H9 (cell line): ENCODE data around the gene CLUH. TPM values are rescaled to one million over a fixed set of nuclear protein-coding genes. Genes with fewer than 3 reads are reported as not detected.

ENCODE experiments used
- DNase-seq: peaks from one replicate; pipeline ENCODE4 v3.0.0-alpha.2; 2017
- H2AFZ ChIP-seq: one replicate; pipeline ENCODE4 v1.6.1; 2013; ENCODE audit warnings: mild to moderate bottlenecking, low read length, control low read depth, moderate library complexity
- H2AK5ac ChIP-seq: 2 replicates; pipeline ENCODE4 v1.6.1; 2013; ENCODE audit warnings: low read length, control low read depth, mixed read lengths; ENCODE audit not compliant: insufficient read length
- H2BK120ac ChIP-seq: one replicate; pipeline ENCODE4 v1.6.1; 2013; ENCODE audit warnings: low read depth, mild to moderate bottlenecking, low read length, control low read depth, inconsistent platforms; ENCODE audit not compliant: poor library complexity, severe bottlenecking
- H2BK12ac ChIP-seq: 2 replicates; pipeline ENCODE4 v1.6.1; 2013; ENCODE audit warnings: low read length, control low read depth, mixed read lengths, low read depth; ENCODE audit not compliant: insufficient read length
- H2BK15ac ChIP-seq: 2 replicates; pipeline ENCODE4 v1.6.1; 2013; ENCODE audit warnings: low read depth, low read length, control low read depth
- H2BK20ac ChIP-seq: one replicate; pipeline ENCODE4 v1.6.1; 2013; ENCODE audit warnings: low read depth, mild to moderate bottlenecking, low read length, control low read depth, inconsistent platforms; ENCODE audit not compliant: poor library complexity, severe bottlenecking
- H2BK5ac ChIP-seq: 2 replicates; pipeline ENCODE4 v1.6.1; 2013; ENCODE audit warnings: low read length, control low read depth, mixed read lengths; ENCODE audit not compliant: insufficient read length
- H3K14ac ChIP-seq: 2 replicates; pipeline ENCODE4 v1.6.1; 2013; ENCODE audit warnings: low read length, control low read depth; ENCODE audit not compliant: insufficient read depth
- H3K18ac ChIP-seq: 2 replicates; pipeline ENCODE4 v1.6.1; 2013; ENCODE audit warnings: low read depth, mild to moderate bottlenecking, mixed read lengths, low read length, control low read depth; ENCODE audit not compliant: insufficient read length
- H3K23ac ChIP-seq: 2 replicates; pipeline ENCODE4 v1.6.1; 2013; ENCODE audit warnings: low read length, control low read depth, mixed read lengths, low read depth; ENCODE audit not compliant: insufficient read length
- H3K23me2 ChIP-seq: 2 replicates; pipeline ENCODE4 v1.6.1; 2013; ENCODE audit warnings: low read depth, mild to moderate bottlenecking, mixed read lengths, low read length, control low read depth; ENCODE audit not compliant: insufficient read length, poor library complexity, severe bottlenecking
- H3K27ac ChIP-seq: 2 replicates; pipeline ENCODE4 v1.5.1; 2013; ENCODE audit warnings: low read length, control low read depth, mixed read lengths, low read depth; ENCODE audit not compliant: insufficient read length
- H3K27me3 ChIP-seq: 2 replicates; pipeline ENCODE4 v1.6.1; 2013; ENCODE audit warnings: low read length, control low read depth, inconsistent platforms; ENCODE audit not compliant: insufficient read depth
- H3K4ac ChIP-seq: 2 replicates; pipeline ENCODE4 v1.6.1; 2013; ENCODE audit warnings: low read depth, mild to moderate bottlenecking, control low read depth, inconsistent platforms, low read length, moderate library complexity
- H3K4me1 ChIP-seq: 2 replicates; pipeline ENCODE4 v1.6.1; 2013; ENCODE audit warnings: low read length, control low read depth, inconsistent platforms; ENCODE audit not compliant: insufficient read depth
- H3K4me2 ChIP-seq: 2 replicates; pipeline ENCODE4 v1.6.1; 2013; ENCODE audit warnings: low read length, control low read depth, mixed read lengths; ENCODE audit not compliant: insufficient read length, insufficient read depth
- H3K56ac ChIP-seq: 2 replicates; pipeline ENCODE4 v1.6.1; 2013; ENCODE audit warnings: low read depth, mild to moderate bottlenecking, mixed read lengths, low read length, control low read depth; ENCODE audit not compliant: insufficient read length
- H3K79me1 ChIP-seq: 2 replicates; pipeline ENCODE4 v1.6.1; 2013; ENCODE audit warnings: low read depth, mild to moderate bottlenecking, moderate library complexity, low read length, control low read depth, inconsistent platforms; ENCODE audit not compliant: insufficient read depth, poor library complexity, severe bottlenecking
- H3K79me2 ChIP-seq: 2 replicates; pipeline ENCODE4 v1.6.1; 2013; ENCODE audit warnings: low read length, control low read depth, inconsistent platforms; ENCODE audit not compliant: insufficient read depth
- H3K9ac ChIP-seq: 2 replicates; pipeline ENCODE4 v1.6.1; 2013; ENCODE audit warnings: low read length, control low read depth, mixed read lengths; ENCODE audit not compliant: insufficient read length; ENCODE audit errors: extremely low read depth
- H3K9me3 ChIP-seq: one replicate; pipeline ENCODE4 v1.6.1; 2013; ENCODE audit warnings: low read depth, low read length, inconsistent platforms; ENCODE audit not compliant: control insufficient read depth
- H3T11ph ChIP-seq: one replicate; pipeline ENCODE4 v1.6.1; 2013; ENCODE audit warnings: mild to moderate bottlenecking, low read length, control low read depth, inconsistent platforms
- H4K20me1 ChIP-seq: one replicate; pipeline ENCODE4 v1.6.1; 2013; ENCODE audit not compliant: control insufficient read depth, insufficient read length, insufficient read depth
- H4K5ac ChIP-seq: 2 replicates; pipeline ENCODE4 v1.6.1; 2013; ENCODE audit warnings: low read depth, mild to moderate bottlenecking, mixed read lengths, low read length, control low read depth; ENCODE audit not compliant: insufficient read length
- H4K8ac ChIP-seq: replicated peaks from 2 replicates; pipeline ENCODE4 v1.6.1; 2013; ENCODE audit warnings: low read length, control low read depth, mixed read lengths, low read depth; ENCODE audit not compliant: insufficient read length
- H4K91ac ChIP-seq: 2 replicates; pipeline ENCODE4 v1.6.1; 2013; ENCODE audit warnings: low read depth, mild to moderate bottlenecking, moderate library complexity, mixed read lengths, low read length, control low read depth; ENCODE audit not compliant: insufficient read length
- H3K27ac Mint-ChIP-seq, 3 experiments: 2 replicates in 2 of 3; 3 replicates in 1 of 3; pipeline ENCODE4 v1.8.0; 2020 to 2021; ENCODE audit warnings: mixed read lengths in 3 of 3, mild to moderate bottlenecking in 1 of 3, moderate library complexity in 1 of 3
- H3K27me3 Mint-ChIP-seq: 2 replicates; pipeline ENCODE4 v1.8.0; 2021; ENCODE audit warnings: low read depth, mild to moderate bottlenecking, moderate library complexity, mixed read lengths
- H3K36me3 Mint-ChIP-seq, 3 experiments: 2 replicates in 2 of 3; 3 replicates in 1 of 3; pipeline ENCODE4 v1.8.0; 2020 to 2021; ENCODE audit warnings: low read depth in 3 of 3, mixed read lengths in 3 of 3; ENCODE audit not compliant: insufficient read depth in 1 of 3
- H3K4me1 Mint-ChIP-seq, 2 experiments: 2 replicates each; pipeline ENCODE4 v1.8.0; 2020; ENCODE audit warnings: mixed read lengths in 2 of 2
- H3K4me3 Mint-ChIP-seq, 2 experiments: 2 replicates in 1 of 2; 3 replicates in 1 of 2; pipeline ENCODE4 v1.8.0; 2020 to 2021; ENCODE audit warnings: mild to moderate bottlenecking in 2 of 2, mixed read lengths in 2 of 2, moderate library complexity in 1 of 2
- H3K9me3 Mint-ChIP-seq, 2 experiments: 2 replicates in 1 of 2; 3 replicates in 1 of 2; pipeline ENCODE4 v1.8.0; 2020; ENCODE audit warnings: mild to moderate bottlenecking in 2 of 2, mixed read lengths in 2 of 2, moderate library complexity in 1 of 2
- WGBS: extraction: QIAGEN DNeasy Blood & Tissue Kit; methylation state at CpG from one replicate; pipeline ENCODE4 v1.1.7; 2013; ENCODE audit warnings: missing lambda C conversion rate, low lambda C conversion rate, mixed read lengths; ENCODE audit not compliant: insufficient read length; ENCODE audit errors: extremely low coverage; 5-methylcytosine and 5-hydroxymethylcytosine counted together
- total RNA-seq: library from RNA; stranded (reverse); gene quantifications from 2 replicates; pipeline ENCODE4 v1.2.1, GENCODE V29; 2021
- TF ChIP-seq, protein P1 (sequence below): fragments of 200-600 bp; sonication (generic); conservative IDR thresholded peaks from 3 replicates; pipeline ENCODE4 v1.8.0; 2021; ENCODE audit warnings: antibody characterized with exemption, mild to moderate bottlenecking

Gene CLUH
- total RNA-seq, 1 experiment from 2014 or later = 91.3 TPM

DNA sequence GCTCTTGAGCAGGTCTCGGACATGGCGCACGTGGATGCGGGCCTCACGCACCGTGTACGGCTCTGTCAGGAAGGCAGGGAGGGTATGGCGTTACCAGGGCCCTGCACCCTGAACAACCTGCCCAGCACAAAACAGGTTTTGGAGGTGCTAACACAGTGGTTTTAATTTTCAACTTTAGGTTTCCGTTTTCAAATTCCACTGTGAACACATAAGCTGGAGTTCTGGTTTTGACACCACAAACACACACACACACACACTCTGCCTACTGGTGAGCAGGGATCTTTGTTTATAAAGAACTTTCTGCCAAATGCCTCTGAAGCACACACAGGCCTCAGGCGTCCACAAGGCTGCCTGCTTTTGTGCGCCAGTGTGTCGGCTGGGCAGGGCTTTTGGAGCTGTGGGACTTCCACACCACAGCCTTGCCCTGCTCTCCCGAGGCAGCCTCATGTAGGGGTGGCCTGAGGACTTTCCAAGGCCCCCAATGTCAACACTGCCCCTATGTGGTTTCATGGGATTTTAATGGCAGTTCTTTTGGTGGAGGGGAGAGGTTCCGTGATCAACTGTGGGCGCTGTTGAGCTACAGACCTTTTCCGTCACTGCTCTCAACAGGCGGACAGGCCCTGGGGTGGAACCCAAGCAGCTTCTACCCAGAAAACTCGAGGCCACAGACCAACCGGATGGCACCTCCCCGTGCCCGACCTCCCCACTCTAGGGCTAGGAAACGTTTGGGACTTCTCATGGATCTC is 9.4 kb downstream of the CLUH start:
- no peak overlapping the region for H2AK5ac ChIP-seq
- no peak overlapping the region for H4K91ac ChIP-seq
- H3K56ac ChIP-seq = no peak overlapping the region
- no CpG with 5 or more reads among the region's 22 CpGs for WGBS
- no peak overlapping the region for H3T11ph ChIP-seq
- H3K36me3 Mint-ChIP-seq = peaks cover 8 to 56% (median 27%) of the 10 kb centered on the region in 3 experiments; a peak in 6 of 7 replicates
- DNase-seq = no peak
- no peak overlapping the region for H2AFZ ChIP-seq
- no peak overlapping the region for H3K9ac ChIP-seq
- H3K79me1 ChIP-seq = no peaks in the 10 kb centered on the region
- H2BK5ac ChIP-seq = no peak overlapping the region
- H3K4me2 ChIP-seq = no peak overlapping the region
- no peak overlapping the region for H3K14ac ChIP-seq
- no peaks in the 10 kb centered on the region for H3K27me3 Mint-ChIP-seq
- H3K23ac ChIP-seq = no peak overlapping the region
- peaks cover 16 to 26% of the 10 kb centered on the region in 2 experiments for H3K4me1 Mint-ChIP-seq
- TF ChIP-seq, protein P1, sequence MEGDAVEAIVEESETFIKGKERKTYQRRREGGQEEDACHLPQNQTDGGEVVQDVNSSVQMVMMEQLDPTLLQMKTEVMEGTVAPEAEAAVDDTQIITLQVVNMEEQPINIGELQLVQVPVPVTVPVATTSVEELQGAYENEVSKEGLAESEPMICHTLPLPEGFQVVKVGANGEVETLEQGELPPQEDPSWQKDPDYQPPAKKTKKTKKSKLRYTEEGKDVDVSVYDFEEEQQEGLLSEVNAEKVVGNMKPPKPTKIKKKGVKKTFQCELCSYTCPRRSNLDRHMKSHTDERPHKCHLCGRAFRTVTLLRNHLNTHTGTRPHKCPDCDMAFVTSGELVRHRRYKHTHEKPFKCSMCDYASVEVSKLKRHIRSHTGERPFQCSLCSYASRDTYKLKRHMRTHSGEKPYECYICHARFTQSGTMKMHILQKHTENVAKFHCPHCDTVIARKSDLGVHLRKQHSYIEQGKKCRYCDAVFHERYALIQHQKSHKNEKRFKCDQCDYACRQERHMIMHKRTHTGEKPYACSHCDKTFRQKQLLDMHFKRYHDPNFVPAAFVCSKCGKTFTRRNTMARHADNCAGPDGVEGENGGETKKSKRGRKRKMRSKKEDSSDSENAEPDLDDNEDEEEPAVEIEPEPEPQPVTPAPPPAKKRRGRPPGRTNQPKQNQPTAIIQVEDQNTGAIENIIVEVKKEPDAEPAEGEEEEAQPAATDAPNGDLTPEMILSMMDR = peak; percentile 38
- H3K4me1 ChIP-seq = no peaks in the 10 kb centered on the region; the same call in 1 of the 2 replicates
- peak overlapping the region in 2 of 3 experiments; percentile 34 to 66; a peak in 3 of 7 replicates for H3K27ac Mint-ChIP-seq
- no peaks in the 10 kb centered on the region for H4K20me1 ChIP-seq
- no peak overlapping the region for H3K27ac ChIP-seq
- no peak overlapping the region for H2BK20ac ChIP-seq
- no peak overlapping the region for H4K5ac ChIP-seq
- no peaks in the 10 kb centered on the region for H3K9me3 Mint-ChIP-seq
- no peak overlapping the region for H3K18ac ChIP-seq
- H2BK120ac ChIP-seq = no peak overlapping the region
- H3K4me3 Mint-ChIP-seq = no peak overlapping the region
- H3K27me3 ChIP-seq = no peaks in the 10 kb centered on the region
- H3K79me2 ChIP-seq = no peaks in the 10 kb centered on the region; the same call in 1 of the 2 replicates
- no peak overlapping the region for H3K4ac ChIP-seq
- H3K9me3 ChIP-seq = no peaks in the 10 kb centered on the region
- H3K23me2 ChIP-seq = no peaks in the 10 kb centered on the region
- H4K8ac ChIP-seq = no peak overlapping the region
- H2BK12ac ChIP-seq = no peak overlapping the region
- no peak overlapping the region for H2BK15ac ChIP-seq
